ENCODE data around the gene PTPRG.

The PTPRG gene

DNA sequence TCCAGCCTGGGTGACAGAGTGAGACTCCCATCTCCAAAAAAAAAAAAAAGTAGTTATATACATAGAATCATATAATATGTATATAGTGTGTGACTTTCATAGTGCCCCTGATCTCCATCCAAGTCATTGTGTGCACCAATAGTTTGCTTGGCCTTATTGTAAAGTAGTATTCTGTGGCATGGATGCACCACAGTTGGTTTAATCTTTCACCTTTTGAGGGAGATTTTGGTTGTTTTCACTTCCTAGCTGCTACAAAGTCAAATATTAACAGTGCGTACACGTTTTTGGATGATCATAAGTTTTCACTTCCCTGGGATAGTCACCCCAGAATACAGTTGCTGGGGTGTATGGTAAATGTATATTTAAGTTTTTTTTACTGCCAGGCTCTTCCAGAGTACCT, 162.8 kb downstream of the PTPRG start:
- no peak for DNase-seq
- H3K4me1 Mint-ChIP-seq = peaks cover 45% of the 10 kb centered on the region
- peaks cover 43% of the 10 kb centered on the region for H3K36me3 Mint-ChIP-seq (ENCODE audit: low read depth)
- TF ChIP-seq, protein P1, sequence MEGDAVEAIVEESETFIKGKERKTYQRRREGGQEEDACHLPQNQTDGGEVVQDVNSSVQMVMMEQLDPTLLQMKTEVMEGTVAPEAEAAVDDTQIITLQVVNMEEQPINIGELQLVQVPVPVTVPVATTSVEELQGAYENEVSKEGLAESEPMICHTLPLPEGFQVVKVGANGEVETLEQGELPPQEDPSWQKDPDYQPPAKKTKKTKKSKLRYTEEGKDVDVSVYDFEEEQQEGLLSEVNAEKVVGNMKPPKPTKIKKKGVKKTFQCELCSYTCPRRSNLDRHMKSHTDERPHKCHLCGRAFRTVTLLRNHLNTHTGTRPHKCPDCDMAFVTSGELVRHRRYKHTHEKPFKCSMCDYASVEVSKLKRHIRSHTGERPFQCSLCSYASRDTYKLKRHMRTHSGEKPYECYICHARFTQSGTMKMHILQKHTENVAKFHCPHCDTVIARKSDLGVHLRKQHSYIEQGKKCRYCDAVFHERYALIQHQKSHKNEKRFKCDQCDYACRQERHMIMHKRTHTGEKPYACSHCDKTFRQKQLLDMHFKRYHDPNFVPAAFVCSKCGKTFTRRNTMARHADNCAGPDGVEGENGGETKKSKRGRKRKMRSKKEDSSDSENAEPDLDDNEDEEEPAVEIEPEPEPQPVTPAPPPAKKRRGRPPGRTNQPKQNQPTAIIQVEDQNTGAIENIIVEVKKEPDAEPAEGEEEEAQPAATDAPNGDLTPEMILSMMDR (IDR thresholded peaks at IDR 0.05) = no peak
- peaks cover 2% of the 10 kb centered on the region for H3K27me3 Mint-ChIP-seq (ENCODE audit: low read depth, poor library complexity)
- H3K27ac Mint-ChIP-seq = peak overlapping the region; percentile 52
- H3K9me3 Mint-ChIP-seq = peaks cover 14% of the 10 kb centered on the region
- H3K4me3 Mint-ChIP-seq = no peak overlapping the region

DNA sequence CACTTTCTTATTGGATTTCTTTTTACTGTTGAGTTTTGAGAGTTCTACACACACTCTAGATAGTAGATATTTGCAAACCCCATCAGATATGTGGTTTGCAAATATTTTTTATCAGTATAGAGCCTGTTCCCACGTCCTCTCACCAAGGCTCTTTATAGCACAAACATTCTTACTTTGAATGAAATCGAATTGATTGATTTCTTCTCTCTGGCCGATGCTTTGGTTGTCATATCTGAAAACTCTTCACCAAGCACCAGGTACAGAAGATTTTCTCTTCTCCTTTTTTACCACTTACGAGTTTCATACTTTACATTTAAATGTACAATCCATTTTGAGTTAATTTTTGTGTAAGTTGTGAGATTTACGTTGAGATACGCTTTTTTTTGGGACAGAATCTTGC, 163.4 kb downstream of the PTPRG start:
- DNase-seq = no peak
- H3K27me3 Mint-ChIP-seq (ENCODE audit: low read depth, poor library complexity) = peaks cover 4% of the 10 kb centered on the region
- peak overlapping the region; percentile 52 for H3K27ac Mint-ChIP-seq
- peaks cover 14% of the 10 kb centered on the region for H3K9me3 Mint-ChIP-seq
- TF ChIP-seq, protein P1 (IDR thresholded peaks at IDR 0.05) = no peak
- peaks cover 45% of the 10 kb centered on the region for H3K4me1 Mint-ChIP-seq
- H3K36me3 Mint-ChIP-seq (ENCODE audit: low read depth) = peaks cover 43% of the 10 kb centered on the region
- no peak overlapping the region for H3K4me3 Mint-ChIP-seq

DNA sequence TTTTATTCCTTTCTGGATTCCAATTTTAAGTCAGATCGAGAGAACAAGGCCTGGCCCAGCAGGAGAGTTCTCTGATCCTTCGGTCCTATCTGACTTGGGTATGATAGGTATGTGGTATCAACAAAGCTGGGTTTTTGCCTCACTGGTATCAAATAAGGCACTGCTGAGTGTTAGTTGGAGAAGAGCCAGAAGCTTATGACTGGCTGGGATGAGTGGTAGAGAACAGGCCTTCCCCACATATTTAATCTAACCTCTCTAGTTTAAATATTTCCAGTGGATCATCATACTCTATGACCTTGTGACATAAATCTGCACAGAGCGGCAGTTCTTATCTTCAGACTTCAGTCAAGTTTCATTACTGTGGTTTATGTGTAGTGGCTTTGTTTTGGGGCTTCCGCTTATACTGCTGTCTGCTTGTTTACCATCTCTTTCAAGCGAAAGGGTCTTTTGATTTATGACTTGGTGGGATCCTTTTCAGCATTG, 164.5 kb downstream of the PTPRG start:
- H3K4me3 Mint-ChIP-seq = no peak overlapping the region
- TF ChIP-seq, protein P1 (IDR thresholded peaks at IDR 0.05) = no peak
- peaks cover 14% of the 10 kb centered on the region for H3K9me3 Mint-ChIP-seq
- DNase-seq = no peak
- peaks cover 53% of the 10 kb centered on the region for H3K4me1 Mint-ChIP-seq
- peaks cover 6% of the 10 kb centered on the region for H3K27me3 Mint-ChIP-seq (ENCODE audit: low read depth, poor library complexity)
- peaks cover 36% of the 10 kb centered on the region for H3K36me3 Mint-ChIP-seq (ENCODE audit: low read depth)
- peak overlapping the region; percentile 90 for H3K27ac Mint-ChIP-seq

DNA sequence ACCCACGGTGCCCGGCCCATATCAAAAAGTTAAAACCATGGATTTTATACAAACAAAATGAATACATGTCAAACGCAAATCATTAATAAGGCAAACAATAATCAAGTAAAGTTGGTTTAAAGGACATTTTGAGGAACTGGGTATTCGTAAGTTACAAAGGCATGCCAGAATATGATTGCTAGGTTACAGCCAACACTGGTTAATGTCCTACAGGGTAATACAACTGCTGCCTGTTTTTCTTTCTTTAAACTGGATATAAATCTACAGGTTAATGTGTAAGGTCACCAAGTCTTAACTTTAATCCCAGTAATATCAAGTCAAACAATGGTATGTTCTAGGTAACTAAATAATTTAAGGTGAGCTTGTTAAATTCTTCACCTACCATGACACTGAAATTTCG, 166.1 kb downstream of the PTPRG start:
- H3K4me1 Mint-ChIP-seq = peaks cover 57% of the 10 kb centered on the region

DNA sequence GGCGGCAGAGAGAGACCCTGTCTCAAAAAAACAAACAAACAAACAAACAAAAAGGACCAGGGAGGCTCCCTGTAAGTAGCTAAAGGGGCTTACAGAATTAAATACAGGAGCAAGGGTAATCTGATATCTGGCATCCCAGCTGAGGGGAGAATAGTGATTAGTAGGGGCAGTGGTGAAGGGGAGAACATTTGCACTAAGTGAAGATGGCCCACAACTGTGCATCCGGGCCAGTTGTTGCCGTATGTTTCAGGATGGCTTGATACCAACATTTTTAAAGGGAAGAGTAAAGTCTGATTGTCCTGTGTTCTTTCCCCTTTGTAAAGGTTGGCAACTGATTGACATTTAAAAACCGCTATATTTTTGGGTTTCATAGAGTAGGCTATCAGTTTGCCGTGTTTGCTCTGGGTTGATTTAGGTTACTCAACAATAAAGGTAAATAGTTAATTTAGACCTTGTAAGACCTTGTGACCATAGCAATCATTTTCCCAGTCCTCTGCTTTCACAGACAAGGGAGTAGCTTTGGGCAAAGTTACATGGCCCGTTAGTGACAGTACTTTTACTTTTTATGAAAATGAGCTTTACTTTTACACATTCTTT, 167.8 kb downstream of the PTPRG start:
- no peaks in the 10 kb centered on the region for H3K9me3 Mint-ChIP-seq
- peaks cover 12% of the 10 kb centered on the region for H3K36me3 Mint-ChIP-seq (ENCODE audit: low read depth)
- no peak for DNase-seq
- H3K27me3 Mint-ChIP-seq (ENCODE audit: low read depth, poor library complexity) = peaks cover 6% of the 10 kb centered on the region
- H3K27ac Mint-ChIP-seq = peak overlapping the region; percentile 53
- peak overlapping the region; percentile 33 for H3K4me3 Mint-ChIP-seq
- TF ChIP-seq, protein P1 (IDR thresholded peaks at IDR 0.05) = no peak
- H3K4me1 Mint-ChIP-seq = peaks cover 69% of the 10 kb centered on the region

More for the DNA sequence above, 166.1 kb downstream of the PTPRG start:
- Mint-ChIP-seq H3K4me3 (no peak overlapping the region), H3K9me3 (peaks cover 7% of the 10 kb centered on the region), H3K27ac (no peak overlapping the region), H3K36me3 (ENCODE audit: low read depth) (peaks cover 21% of the 10 kb centered on the region), H3K27me3 (ENCODE audit: low read depth, poor library complexity) (peaks cover 6% of the 10 kb centered on the region)
- DNase-seq = no peak
- TF ChIP-seq, protein P1 (IDR thresholded peaks at IDR 0.05) = no peak

GRCh38 chr3:61730056-61730455, 168.7 kb downstream of the PTPRG start:
- peaks cover 12% of the 10 kb centered on the region for H3K36me3 Mint-ChIP-seq (ENCODE audit: low read depth)
- peaks cover 79% of the 10 kb centered on the region for H3K4me1 Mint-ChIP-seq

More at GRCh38 chr3:61730056-61730455, 168.7 kb downstream of the PTPRG start:
- TF ChIP-seq, protein P1 (IDR thresholded peaks at IDR 0.05) = no peak
- peak overlapping the region; percentile 49 for H3K4me3 Mint-ChIP-seq
- H3K27me3 Mint-ChIP-seq (ENCODE audit: low read depth, poor library complexity) = peaks cover 6% of the 10 kb centered on the region
- DNase-seq = no peak
- peak overlapping the region; percentile 83 for H3K27ac Mint-ChIP-seq
- no peaks in the 10 kb centered on the region for H3K9me3 Mint-ChIP-seq

Data from nephron progenitor cell (in vitro differentiated cells).